HEK293 (cell line): ENCODE measurements around the gene PIEZO1.

Experiments
- ATF2 ChIP-seq: fragments of 450-650 bp; formaldehyde crosslinking; IDR thresholded peaks from 2 replicates; pipeline ENCODE4 v1.5.1; 2016; ENCODE audit warnings: missing biosample characterization, missing genetic modification characterization, low read depth
- EGR2 ChIP-seq: fragments of 450-650 bp; formaldehyde crosslinking; IDR thresholded peaks from 2 replicates; pipeline ENCODE4 v1.5.1; 2016; ENCODE audit warnings: low read depth, missing biosample characterization, missing genetic modification characterization
- HOXD13 ChIP-seq: sonication (generic); formaldehyde crosslinking; IDR thresholded peaks from 2 replicates; pipeline ENCODE4 v1.8.0; 2022; ENCODE audit warnings: missing genetic modification reagents, borderline replicate concordance
- KLF17 ChIP-seq: fragments of 450-650 bp; formaldehyde crosslinking; IDR thresholded peaks from 2 replicates; pipeline ENCODE4 v1.5.1; 2016; ENCODE audit warnings: missing biosample characterization, missing genetic modification characterization
- KLF9 ChIP-seq: fragments of 450-650 bp; formaldehyde crosslinking; IDR thresholded peaks from 2 replicates; pipeline ENCODE4 v1.5.1; 2016; ENCODE audit warnings: missing biosample characterization, missing genetic modification characterization, low read depth
- PRDM4 ChIP-seq: fragments of 450-650 bp; formaldehyde crosslinking; IDR thresholded peaks from 2 replicates; pipeline ENCODE4 v1.5.1; 2017; ENCODE audit warnings: missing biosample characterization, missing genetic modification characterization
- SP2 ChIP-seq: fragments of 450-650 bp; formaldehyde crosslinking; IDR thresholded peaks from 2 replicates; pipeline ENCODE4 v1.5.1; 2016; ENCODE audit warnings: missing biosample characterization, missing genetic modification characterization
- ZBTB11 ChIP-seq: fragments of 450-650 bp; formaldehyde crosslinking; conservative IDR thresholded peaks from 2 replicates; pipeline ENCODE4 v1.5.1; 2016; ENCODE audit warnings: low read depth, missing biosample characterization, missing genetic modification characterization
- ZBTB44 ChIP-seq: fragments of 450-650 bp; IDR thresholded peaks from 2 replicates; pipeline ENCODE4 v1.5.1; 2018; ENCODE audit warnings: missing biosample characterization, mild to moderate bottlenecking, missing genetic modification characterization
- ZFHX2 ChIP-seq: fragments of 450-650 bp; formaldehyde crosslinking; conservative IDR thresholded peaks from 2 replicates; pipeline ENCODE4 v1.5.1; 2016; ENCODE audit warnings: missing biosample characterization, missing genetic modification characterization
- ZFP37 ChIP-seq: fragments of 450-650 bp; formaldehyde crosslinking; IDR thresholded peaks from 2 replicates; pipeline ENCODE4 v1.5.1; 2016; ENCODE audit warnings: missing biosample characterization, missing genetic modification characterization
- ZNF169 ChIP-seq: fragments of 450-650 bp; formaldehyde crosslinking; IDR thresholded peaks from 2 replicates; pipeline ENCODE4 v1.5.1; 2016; ENCODE audit warnings: missing biosample characterization, missing genetic modification characterization
- ZNF175 ChIP-seq: fragments of 450-650 bp; formaldehyde crosslinking; IDR thresholded peaks from 2 replicates; pipeline ENCODE4 v1.5.1; 2016; ENCODE audit warnings: missing biosample characterization, missing genetic modification characterization
- ZNF221 ChIP-seq: fragments of 450-650 bp; formaldehyde crosslinking; IDR thresholded peaks from 2 replicates; pipeline ENCODE4 v1.5.1; 2017; ENCODE audit warnings: missing biosample characterization, missing genetic modification characterization, borderline replicate concordance
- ZNF280D ChIP-seq: fragments of 450-650 bp; formaldehyde crosslinking; IDR thresholded peaks from 2 replicates; pipeline ENCODE4 v1.5.1; 2016; ENCODE audit warnings: missing biosample characterization, missing genetic modification characterization
- ZNF335 ChIP-seq: fragments of 450-650 bp; formaldehyde crosslinking; conservative IDR thresholded peaks from 2 replicates; pipeline ENCODE4 v1.5.1; 2016; ENCODE audit warnings: missing biosample characterization, missing genetic modification characterization
- ZNF362 ChIP-seq: fragments of 450-650 bp; formaldehyde crosslinking; IDR thresholded peaks from 2 replicates; pipeline ENCODE4 v1.5.1; 2016; ENCODE audit warnings: missing biosample characterization, missing genetic modification characterization
- ZNF391 ChIP-seq: fragments of 450-650 bp; formaldehyde crosslinking; IDR thresholded peaks from 2 replicates; pipeline ENCODE4 v1.5.1; 2016; ENCODE audit warnings: low read depth, missing biosample characterization, missing genetic modification characterization, borderline replicate concordance
- ZNF639 ChIP-seq: fragments of 450-650 bp; formaldehyde crosslinking; IDR thresholded peaks from 2 replicates; pipeline ENCODE4 v1.5.1; 2016; ENCODE audit warnings: missing biosample characterization, missing genetic modification characterization
- ZNF660 ChIP-seq: fragments of 450-650 bp; IDR thresholded peaks from 2 replicates; pipeline ENCODE4 v1.5.1; 2018; ENCODE audit warnings: missing biosample characterization, mild to moderate bottlenecking, missing genetic modification characterization
- ZNF830 ChIP-seq: fragments of 450-650 bp; IDR thresholded peaks from 2 replicates; pipeline ENCODE4 v1.5.0; 2018; ENCODE audit warnings: missing biosample characterization, missing genetic modification characterization, low read depth, mild to moderate bottlenecking, moderate library complexity

Gene PIEZO1

GRCh38 chr16:88727871-88728270 is 57.1 kb downstream of the PIEZO1 start (continued):
- TF ChIP-seq ZBTB11 (tag by site-specific recombination) (no peak), ZNF280D (tag by site-specific recombination) (no peak), ZNF830 (tag by site-specific recombination) (no peak), ZFHX2 (tag by site-specific recombination) (no peak), SP2 (tag by site-specific recombination) (peak; percentile 30), ZNF660 (tag by site-specific recombination) (no peak), ZFP37 (no peak), ZNF221 (tag by site-specific recombination) (no peak), HOXD13 (CRISPR knock-in tag) (no peak), KLF17 (tag by site-specific recombination) (peak; percentile 48; the same call in 1 of the 2 replicates), ZNF169 (tag by site-specific recombination) (no peak), ZNF175 (tag by site-specific recombination) (no peak), ZNF335 (tag by site-specific recombination) (no peak), KLF9 (tag by site-specific recombination) (no peak), PRDM4 (no peak), ZNF391 (no peak), EGR2 (tag by site-specific recombination) (no peak), ZBTB44 (tag by site-specific recombination) (peak; percentile 58; the same call in 1 of the 2 replicates), ZNF362 (tag by site-specific recombination) (no peak), ATF2 (tag by site-specific recombination) (no peak), ZNF639 (no peak)
